ENCODE results near the gene ZNF527.
A peak's percentile ranks its signal among the peaks of the same experiment; 100 is the strongest.

DNA sequence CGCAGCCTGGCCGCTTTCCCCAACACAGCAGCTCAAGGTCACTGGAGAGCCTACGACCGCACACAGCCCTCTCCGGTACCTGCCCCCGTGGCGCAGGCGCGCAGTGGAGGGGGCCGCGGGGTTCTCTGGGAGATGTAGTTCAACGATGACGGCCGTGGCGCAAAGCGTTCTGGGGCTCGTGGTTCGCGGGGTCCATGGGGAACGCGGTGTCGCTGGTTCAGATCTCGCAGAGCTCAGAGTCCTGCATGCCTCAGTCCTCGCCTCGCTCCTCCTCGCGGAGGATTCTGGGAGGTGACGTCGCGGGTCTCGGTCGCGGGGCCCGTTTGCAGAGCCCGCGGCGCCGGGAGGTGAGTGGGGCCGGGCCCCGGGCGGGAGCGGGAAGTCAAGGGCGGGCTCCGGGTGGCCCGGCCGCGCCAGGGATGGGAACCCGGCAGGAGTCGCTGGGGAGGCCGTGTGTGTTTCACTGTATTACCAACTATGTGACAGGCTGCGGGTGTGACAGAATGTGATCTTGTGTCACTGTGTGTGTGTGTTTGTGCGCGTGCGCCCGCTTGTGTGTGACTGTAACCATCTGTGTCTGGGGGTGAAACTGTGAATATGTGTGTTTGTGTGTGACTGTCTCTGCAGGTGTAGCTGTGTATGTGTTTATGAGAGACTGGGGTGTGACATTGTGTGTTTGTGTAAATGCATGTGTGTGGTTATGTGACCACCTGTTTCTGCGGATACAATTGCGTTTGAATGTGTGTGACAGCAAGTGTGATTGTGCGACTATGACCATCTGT is at the start of gene ZNF527:
- TF ChIP-seq, protein P1, sequence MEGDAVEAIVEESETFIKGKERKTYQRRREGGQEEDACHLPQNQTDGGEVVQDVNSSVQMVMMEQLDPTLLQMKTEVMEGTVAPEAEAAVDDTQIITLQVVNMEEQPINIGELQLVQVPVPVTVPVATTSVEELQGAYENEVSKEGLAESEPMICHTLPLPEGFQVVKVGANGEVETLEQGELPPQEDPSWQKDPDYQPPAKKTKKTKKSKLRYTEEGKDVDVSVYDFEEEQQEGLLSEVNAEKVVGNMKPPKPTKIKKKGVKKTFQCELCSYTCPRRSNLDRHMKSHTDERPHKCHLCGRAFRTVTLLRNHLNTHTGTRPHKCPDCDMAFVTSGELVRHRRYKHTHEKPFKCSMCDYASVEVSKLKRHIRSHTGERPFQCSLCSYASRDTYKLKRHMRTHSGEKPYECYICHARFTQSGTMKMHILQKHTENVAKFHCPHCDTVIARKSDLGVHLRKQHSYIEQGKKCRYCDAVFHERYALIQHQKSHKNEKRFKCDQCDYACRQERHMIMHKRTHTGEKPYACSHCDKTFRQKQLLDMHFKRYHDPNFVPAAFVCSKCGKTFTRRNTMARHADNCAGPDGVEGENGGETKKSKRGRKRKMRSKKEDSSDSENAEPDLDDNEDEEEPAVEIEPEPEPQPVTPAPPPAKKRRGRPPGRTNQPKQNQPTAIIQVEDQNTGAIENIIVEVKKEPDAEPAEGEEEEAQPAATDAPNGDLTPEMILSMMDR (IDR thresholded peaks at IDR 0.05 in 8 of 11, conservative IDR thresholded peaks at IDR 0.05 in 3 of 11) = peak in 5 of 11 experiments; percentile 24 to 44 (median 31)
- TF ChIP-seq POLR2A (IDR thresholded peaks at IDR 0.05) = peak in 1 of 3 donors; percentile 56

All from spleen (tissue), 7 donors.